ENCODE measurements around the gene NMNAT2.
"Not testable (repeated sequence)": the region's sequence is repeated elsewhere in the genome, so short reads cannot be mapped to it uniquely, and the experiment has no call there.

Gene NMNAT2

DNA sequence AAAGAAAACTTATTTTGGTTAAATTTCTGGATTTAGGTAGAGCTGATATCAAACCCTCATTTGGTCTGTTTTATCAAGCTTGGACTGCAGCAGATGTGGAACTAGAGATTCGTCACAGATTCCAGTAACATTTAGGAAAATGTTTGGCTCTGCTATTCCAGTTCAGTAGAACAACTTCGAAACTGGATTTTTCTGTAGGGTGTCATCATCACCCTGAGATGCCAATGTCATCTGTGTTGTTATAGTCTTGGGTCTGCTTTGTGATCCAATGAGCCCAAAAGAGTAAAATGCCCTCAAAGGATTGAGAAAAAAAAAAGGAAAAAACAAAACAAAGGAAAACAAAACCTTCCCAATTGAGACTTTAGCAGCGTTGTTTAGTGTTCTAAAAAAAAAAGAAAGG is 176.7 kb downstream of the NMNAT2 start:
- H3K36me3 ChIP-seq (ENCODE audit: control insufficient read depth, insufficient read depth, low read length): no peaks in the 10 kb centered on the region
- no peak overlapping the region for H4K8ac ChIP-seq (ENCODE audit: low read depth, low read length)
- H3K4me2 ChIP-seq (ENCODE audit: low read length): no peak overlapping the region
- H3K56ac ChIP-seq (ENCODE audit: low read length): no peak overlapping the region
- H2BK15ac ChIP-seq (replicated peaks; ENCODE audit: low read depth): no peak overlapping the region
- no peak overlapping the region for H4K5ac ChIP-seq (ENCODE audit: low read length)
- no peak overlapping the region for H3K4ac ChIP-seq (ENCODE audit: low read depth, low read length)
- no peak overlapping the region for H2BK120ac ChIP-seq (ENCODE audit: low read depth, low read length)
- no peak overlapping the region for H3K18ac ChIP-seq (ENCODE audit: low read length)
- H3K79me1 ChIP-seq (ENCODE audit: low read length): no peaks in the 10 kb centered on the region
- no peak overlapping the region for H3K4me3 ChIP-seq (ENCODE audit: low read length)
- H3K27ac ChIP-seq (ENCODE audit: low read depth, low read length): no peak overlapping the region
- no peak overlapping the region for H2BK5ac ChIP-seq (ENCODE audit: low read length)
- peaks cover 2% of the 10 kb centered on the region for H3K4me1 ChIP-seq (ENCODE audit: control insufficient read depth, low read depth, low read length)
- H2AK5ac ChIP-seq (ENCODE audit: low read length): no peak overlapping the region
- no peaks in the 10 kb centered on the region for H3K27me3 ChIP-seq (ENCODE audit: insufficient read depth, low read length, poor library complexity)
- DNase-seq: no peak
- WGBS (ENCODE audit: extremely low coverage, insufficient coverage, low lambda C conversion rate): no CpG with 5 or more reads among the region's 3 CpGs
- H3K79me2 ChIP-seq (ENCODE audit: control insufficient read depth, insufficient read depth, low read length): no peaks in the 10 kb centered on the region
- H3K23ac ChIP-seq (ENCODE audit: low read length): no peak overlapping the region
- H3K9ac ChIP-seq (ENCODE audit: low read length): no peak overlapping the region

DNA sequence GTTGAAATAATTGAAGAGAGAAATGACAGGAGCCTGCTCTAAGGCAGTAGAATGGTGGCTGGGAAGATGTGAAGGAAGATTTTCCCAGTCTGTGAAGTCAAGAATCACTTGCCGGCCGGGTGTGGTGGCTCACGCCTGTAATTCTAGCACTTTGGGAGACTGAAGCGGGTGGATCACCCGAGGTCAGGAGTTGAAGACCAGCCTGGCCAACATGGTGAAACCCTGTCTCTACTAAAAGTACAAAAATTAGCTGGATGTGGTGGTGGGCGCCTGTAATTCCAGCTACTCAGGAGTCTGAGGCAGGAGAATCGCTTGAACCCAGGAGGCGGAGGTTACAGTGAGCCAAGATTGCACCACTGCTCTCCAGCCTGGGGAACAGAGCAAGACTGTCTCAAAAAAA is 177.3 kb downstream of the NMNAT2 start:
- not testable (repeated sequence) for H3K27ac ChIP-seq (ENCODE audit: low read depth, low read length); H3K4me3 ChIP-seq (ENCODE audit: low read length); H2BK5ac ChIP-seq (ENCODE audit: low read length); H3K4me2 ChIP-seq (ENCODE audit: low read length); H3K4me1 ChIP-seq (ENCODE audit: control insufficient read depth, low read depth, low read length); H3K56ac ChIP-seq (ENCODE audit: low read length); H3K36me3 ChIP-seq (ENCODE audit: control insufficient read depth, insufficient read depth, low read length); H2BK15ac ChIP-seq (replicated peaks; ENCODE audit: low read depth); H2AK5ac ChIP-seq (ENCODE audit: low read length); H3K79me1 ChIP-seq (ENCODE audit: low read length); H4K5ac ChIP-seq (ENCODE audit: low read length); H2BK120ac ChIP-seq (ENCODE audit: low read depth, low read length); H3K27me3 ChIP-seq (ENCODE audit: insufficient read depth, low read length, poor library complexity); H3K9ac ChIP-seq (ENCODE audit: low read length); H4K8ac ChIP-seq (ENCODE audit: low read depth, low read length); H3K79me2 ChIP-seq (ENCODE audit: control insufficient read depth, insufficient read depth, low read length); DNase-seq; H3K4ac ChIP-seq (ENCODE audit: low read depth, low read length); H3K23ac ChIP-seq (ENCODE audit: low read length); H3K18ac ChIP-seq (ENCODE audit: low read length)
- no CpG with 5 or more reads among the region's 8 CpGs for WGBS (ENCODE audit: extremely low coverage, insufficient coverage, low lambda C conversion rate)

DNA sequence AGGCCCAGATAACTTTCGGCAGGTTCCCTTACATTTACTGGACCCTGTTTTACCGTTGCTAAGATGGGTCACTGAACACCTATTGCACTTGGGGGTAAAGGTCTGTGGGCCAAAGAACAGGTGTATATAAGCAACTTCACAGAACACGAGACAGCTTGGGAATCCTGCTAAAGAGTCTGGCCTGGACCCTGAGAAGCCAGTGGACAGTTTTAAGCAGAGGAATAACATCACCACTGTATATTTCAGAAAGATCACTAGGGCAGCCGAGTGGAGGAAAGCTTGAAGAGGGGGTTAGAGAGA is 177.7 kb downstream of the NMNAT2 start:
- Histone ChIP-seq H3K4me1 (ENCODE audit: control insufficient read depth, low read depth, low read length) (peaks cover 4% of the 10 kb centered on the region), H3K23ac (ENCODE audit: low read length) (no peak overlapping the region), H3K4me3 (ENCODE audit: low read length) (no peak overlapping the region), H3K27ac (ENCODE audit: low read depth, low read length) (no peak overlapping the region), H3K4ac (ENCODE audit: low read depth, low read length) (no peak overlapping the region), H3K36me3 (ENCODE audit: control insufficient read depth, insufficient read depth, low read length) (no peaks in the 10 kb centered on the region), H3K79me2 (ENCODE audit: control insufficient read depth, insufficient read depth, low read length) (no peaks in the 10 kb centered on the region), H4K5ac (ENCODE audit: low read length) (no peak overlapping the region), H4K8ac (ENCODE audit: low read depth, low read length) (no peak overlapping the region), H2BK15ac (replicated peaks; ENCODE audit: low read depth) (no peak overlapping the region), H2AK5ac (ENCODE audit: low read length) (no peak overlapping the region), H3K56ac (ENCODE audit: low read length) (no peak overlapping the region), H2BK120ac (ENCODE audit: low read depth, low read length) (no peak overlapping the region), H3K18ac (ENCODE audit: low read length) (no peak overlapping the region), H2BK5ac (ENCODE audit: low read length) (no peak overlapping the region), H3K9ac (ENCODE audit: low read length) (no peak overlapping the region), H3K27me3 (ENCODE audit: insufficient read depth, low read length, poor library complexity) (no peaks in the 10 kb centered on the region), H3K79me1 (ENCODE audit: low read length) (no peaks in the 10 kb centered on the region), H3K4me2 (ENCODE audit: low read length) (no peak overlapping the region)
- DNase-seq: no peak
- no CpG with 5 or more reads among the region's 4 CpGs for WGBS (ENCODE audit: extremely low coverage, insufficient coverage, low lambda C conversion rate)

DNA sequence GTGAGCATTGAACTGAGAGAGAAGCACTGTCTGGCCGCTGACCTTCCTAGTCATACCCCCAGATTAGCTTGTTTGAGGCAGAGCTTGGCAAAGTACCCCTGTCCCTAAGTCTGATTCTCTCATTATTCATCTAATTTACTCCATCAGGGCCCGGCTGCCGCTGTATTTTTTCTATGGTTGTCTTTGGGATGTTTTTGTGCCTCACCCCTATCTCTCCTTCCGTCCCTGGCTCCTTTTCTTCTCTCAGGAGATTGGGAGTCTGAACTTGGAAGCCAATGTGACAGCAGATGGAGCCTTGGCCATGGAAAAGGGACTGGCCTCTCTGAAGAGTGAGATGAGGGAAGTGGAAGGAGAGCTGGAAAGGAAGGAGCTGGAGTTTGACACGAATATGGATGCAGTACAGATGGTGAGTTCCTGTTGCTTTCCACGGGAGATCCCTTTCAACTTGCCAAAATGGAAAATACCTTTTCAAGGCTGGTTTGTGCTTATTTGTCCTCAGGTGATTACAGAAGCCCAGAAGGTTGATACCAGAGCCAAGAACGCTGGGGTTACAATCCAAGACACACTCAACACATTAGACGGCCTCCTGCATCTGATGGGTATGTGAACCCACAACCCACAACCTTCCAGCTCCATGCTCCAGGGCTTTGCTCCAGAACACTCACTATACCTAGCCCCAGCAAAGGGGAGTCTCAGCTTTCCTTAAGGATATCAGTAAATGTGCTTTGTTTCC is 178.2 kb downstream of the NMNAT2 start:
- no peak overlapping the region for H2BK120ac ChIP-seq (ENCODE audit: low read depth, low read length)
- H4K8ac ChIP-seq (ENCODE audit: low read depth, low read length): no peak overlapping the region
- no peak overlapping the region for H2AK5ac ChIP-seq (ENCODE audit: low read length)
- no peak overlapping the region for H3K23ac ChIP-seq (ENCODE audit: low read length)
- H3K36me3 ChIP-seq (ENCODE audit: control insufficient read depth, insufficient read depth, low read length): no peaks in the 10 kb centered on the region
- no peak overlapping the region for H3K18ac ChIP-seq (ENCODE audit: low read length)
- H3K56ac ChIP-seq (ENCODE audit: low read length): no peak overlapping the region
- no peak overlapping the region for H3K27ac ChIP-seq (ENCODE audit: low read depth, low read length)
- no peak overlapping the region for H2BK15ac ChIP-seq (replicated peaks; ENCODE audit: low read depth)
- peaks cover 6% of the 10 kb centered on the region for H3K4me1 ChIP-seq (ENCODE audit: control insufficient read depth, low read depth, low read length)
- no CpG with 5 or more reads among the region's 8 CpGs for WGBS (ENCODE audit: extremely low coverage, insufficient coverage, low lambda C conversion rate)
- no peak overlapping the region for H4K5ac ChIP-seq (ENCODE audit: low read length)
- H2BK5ac ChIP-seq (ENCODE audit: low read length): no peak overlapping the region
- no peaks in the 10 kb centered on the region for H3K79me2 ChIP-seq (ENCODE audit: control insufficient read depth, insufficient read depth, low read length)
- H3K4me2 ChIP-seq (ENCODE audit: low read length): no peak overlapping the region
- no peak for DNase-seq
- no peak overlapping the region for H3K9ac ChIP-seq (ENCODE audit: low read length)
- no peaks in the 10 kb centered on the region for H3K79me1 ChIP-seq (ENCODE audit: low read length)
- no peak overlapping the region for H3K4me3 ChIP-seq (ENCODE audit: low read length)
- no peak overlapping the region for H3K4ac ChIP-seq (ENCODE audit: low read depth, low read length)
- no peaks in the 10 kb centered on the region for H3K27me3 ChIP-seq (ENCODE audit: insufficient read depth, low read length, poor library complexity)

DNA sequence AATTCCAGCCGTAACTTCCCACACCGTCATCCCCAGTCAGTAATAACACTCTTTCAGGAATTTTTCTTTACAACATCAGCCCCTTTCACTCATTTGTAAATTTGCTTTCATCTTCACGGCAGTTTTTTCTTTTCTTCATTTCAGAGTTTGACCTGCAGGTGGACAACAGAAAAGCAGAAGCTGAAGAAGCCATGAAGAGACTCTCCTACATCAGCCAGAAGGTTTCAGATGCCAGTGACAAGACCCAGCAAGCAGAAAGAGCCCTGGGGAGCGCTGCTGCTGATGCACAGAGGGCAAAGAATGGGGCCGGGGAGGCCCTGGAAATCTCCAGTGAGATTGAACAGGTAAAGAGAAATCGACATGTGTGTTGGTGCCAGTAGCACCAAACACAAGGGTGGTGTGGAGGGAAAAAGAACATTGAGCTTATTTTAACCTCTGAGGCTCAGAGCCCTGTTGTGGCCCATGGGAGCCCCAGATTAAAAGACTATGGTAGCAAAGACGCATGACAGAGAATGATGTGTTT is 178.9 kb downstream of the NMNAT2 start:
- Histone ChIP-seq H3K23ac (ENCODE audit: low read length) (no peak overlapping the region), H3K9ac (ENCODE audit: low read length) (no peak overlapping the region), H3K79me1 (ENCODE audit: low read length) (no peaks in the 10 kb centered on the region), H3K4ac (ENCODE audit: low read depth, low read length) (no peak overlapping the region), H2BK120ac (ENCODE audit: low read depth, low read length) (no peak overlapping the region), H3K4me3 (ENCODE audit: low read length) (no peak overlapping the region), H3K27ac (ENCODE audit: low read depth, low read length) (no peak overlapping the region), H3K27me3 (ENCODE audit: insufficient read depth, low read length, poor library complexity) (no peaks in the 10 kb centered on the region), H2BK5ac (ENCODE audit: low read length) (no peak overlapping the region), H2AK5ac (ENCODE audit: low read length) (no peak overlapping the region), H3K4me2 (ENCODE audit: low read length) (no peak overlapping the region), H3K36me3 (ENCODE audit: control insufficient read depth, insufficient read depth, low read length) (no peaks in the 10 kb centered on the region), H3K18ac (ENCODE audit: low read length) (no peak overlapping the region), H4K8ac (ENCODE audit: low read depth, low read length) (no peak overlapping the region), H2BK15ac (replicated peaks; ENCODE audit: low read depth) (peak overlapping the region; percentile 39), H4K5ac (ENCODE audit: low read length) (no peak overlapping the region), H3K4me1 (ENCODE audit: control insufficient read depth, low read depth, low read length) (peaks cover 8% of the 10 kb centered on the region), H3K56ac (ENCODE audit: low read length) (no peak overlapping the region), H3K79me2 (ENCODE audit: control insufficient read depth, insufficient read depth, low read length) (no peaks in the 10 kb centered on the region)
- no peak for DNase-seq
- no CpG with 5 or more reads among the region's 7 CpGs for WGBS (ENCODE audit: extremely low coverage, insufficient coverage, low lambda C conversion rate)

DNA sequence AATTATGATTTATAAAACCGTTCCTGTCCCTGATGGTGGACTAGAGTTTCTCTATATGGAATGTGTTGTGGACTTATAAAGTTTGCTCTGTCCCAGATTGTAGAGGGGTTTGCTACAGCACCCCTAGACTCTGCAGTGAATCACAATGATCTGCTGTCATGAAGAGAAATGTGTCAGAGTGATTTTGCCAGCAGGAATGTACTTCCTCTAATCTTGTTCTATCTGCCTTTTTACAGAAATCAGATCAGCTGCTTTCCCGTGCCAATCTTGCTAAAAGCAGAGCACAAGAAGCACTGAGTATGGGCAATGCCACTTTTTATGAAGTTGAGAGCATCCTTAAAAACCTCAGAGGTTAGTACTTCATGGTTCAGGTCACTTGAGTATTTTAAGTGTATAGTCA is 180.1 kb downstream of the NMNAT2 start:
- Histone ChIP-seq H3K56ac (ENCODE audit: low read length) (no peak overlapping the region), H2BK15ac (replicated peaks; ENCODE audit: low read depth) (no peak overlapping the region), H3K27ac (ENCODE audit: low read depth, low read length) (no peak overlapping the region), H3K4me1 (ENCODE audit: control insufficient read depth, low read depth, low read length) (peaks cover 11% of the 10 kb centered on the region), H4K5ac (ENCODE audit: low read length) (no peak overlapping the region), H3K79me1 (ENCODE audit: low read length) (no peaks in the 10 kb centered on the region), H3K4ac (ENCODE audit: low read depth, low read length) (no peak overlapping the region), H3K18ac (ENCODE audit: low read length) (no peak overlapping the region), H3K79me2 (ENCODE audit: control insufficient read depth, insufficient read depth, low read length) (no peaks in the 10 kb centered on the region), H2BK120ac (ENCODE audit: low read depth, low read length) (no peak overlapping the region), H3K27me3 (ENCODE audit: insufficient read depth, low read length, poor library complexity) (no peaks in the 10 kb centered on the region), H3K23ac (ENCODE audit: low read length) (no peak overlapping the region), H2BK5ac (ENCODE audit: low read length) (no peak overlapping the region), H3K9ac (ENCODE audit: low read length) (no peak overlapping the region), H3K4me2 (ENCODE audit: low read length) (no peak overlapping the region), H2AK5ac (ENCODE audit: low read length) (no peak overlapping the region), H4K8ac (ENCODE audit: low read depth, low read length) (no peak overlapping the region), H3K36me3 (ENCODE audit: control insufficient read depth, insufficient read depth, low read length) (no peaks in the 10 kb centered on the region), H3K4me3 (ENCODE audit: low read length) (no peak overlapping the region)
- no peak for DNase-seq
- WGBS (ENCODE audit: extremely low coverage, insufficient coverage, low lambda C conversion rate): no CpG with 5 or more reads among the region's 2 CpGs

All from mesendoderm (in vitro differentiated cells).